ENCODE measurements around the gene MUC13.

DNA sequence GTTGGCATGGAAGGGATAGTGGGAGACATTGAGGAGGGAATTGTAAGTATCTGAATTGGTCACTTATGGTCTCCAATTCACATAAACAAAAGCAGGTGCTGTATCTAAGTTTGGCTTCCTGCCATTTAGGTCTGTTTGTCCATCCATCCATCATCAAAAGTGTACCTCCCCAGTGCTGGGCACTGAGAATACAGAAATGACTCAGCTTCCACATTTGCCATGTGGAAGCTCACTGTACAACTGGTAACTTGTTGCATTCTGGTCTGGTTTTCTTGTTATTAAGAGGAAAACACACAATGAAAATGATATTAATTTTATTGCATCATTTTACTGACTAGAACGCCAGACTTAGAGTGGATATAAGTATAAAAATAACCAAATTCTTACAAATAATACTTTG, 30.9 kb upstream of the MUC13 start:
- TF ChIP-seq CTCF (IDR thresholded peaks at IDR 0.05 in 4 of 5, conservative IDR thresholded peaks at IDR 0.05 in 1 of 5) (no peak), POLR2A (IDR thresholded peaks at IDR 0.05) (no peak)

Measured in gastrocnemius medialis (tissue), 4 donors.